HepG2 (cell line): Measurements from ENCODE around the gene RAC2. TPM values are rescaled to one million over a fixed set of nuclear protein-coding genes. Genes with fewer than 3 reads are reported as not detected.

Experiments
- ATAC-seq: fragments of 200-7000 bp; cut with Tn5 transposase; 3 replicates; pipeline ENCODE4 v1.9.1; 2020; ENCODE audit warnings: mild to moderate bottlenecking, moderate library complexity
- BruUV-seq: library from RNA; stranded (reverse); fragments of 400-500 nt; replicated peaks from 2 replicates; lab custom pipeline; 2021; lab: Mats Ljungman, UMichigan
- CTCF ChIA-PET: fragments of 300-600 bp; formaldehyde crosslinking; extraction: SDS; loops from one replicate; lab custom pipeline; 2021; ENCODE audit warnings: low total read pairs, inconsistent platforms, low intra/inter-chr PET ratio; lab: Yijun Ruan, JAX
- POLR2A ChIA-PET: fragments of 350-600 bp; sonication (Branson Sonifier 250); formaldehyde crosslinking; loops from one replicate; lab custom pipeline; 2020; ENCODE audit warnings: antibody characterized with exemption, inconsistent platforms; lab: Yijun Ruan, JAX
- DNase-seq: peaks from one replicate; pipeline ENCODE4 v3.0.0-alpha.2; 2015; ENCODE audit warnings: low spot score
- FAIRE-seq: peaks from 3 replicates; lab custom pipeline; 2011; peaks lifted over from hg19 to GRCh38; lab: Jason Lieb, UNC
- H2AFZ ChIP-seq: one replicate; pipeline ENCODE4 v1.6.1; 2011; ENCODE audit warnings: low read length, inconsistent platforms
- H3K27ac ChIP-seq: fragments of 300-600 bp; 3 replicates; pipeline ENCODE4 v1.8.0; 2011; ENCODE audit warnings: mixed run types, mild to moderate bottlenecking, mixed read lengths, low read length, inconsistent platforms; ENCODE audit not compliant: insufficient read depth; ENCODE audit errors: extremely low read length
- H3K27me3 ChIP-seq, 2 experiments: fragments of 200-600 bp in 1 of 2; 2 replicates in 1 of 2; 3 replicates in 1 of 2; pipeline versions ENCODE4 v1.6.0 to v1.8.0; 2011; ENCODE audit warnings: low read length in 2 of 2, mild to moderate bottlenecking in 2 of 2, moderate library complexity in 2 of 2, inconsistent platforms in 1 of 2; ENCODE audit not compliant: insufficient read depth in 2 of 2, control insufficient read depth in 1 of 2
- H3K36me3 ChIP-seq, 2 experiments: fragments of 200-600 bp in 1 of 2; replicated peaks in 1 of 2; 2 replicates in 1 of 2; 3 replicates in 1 of 2; pipeline versions ENCODE4 v1.5.1 to v1.8.0; 2011; ENCODE audit warnings: low read length in 2 of 2, inconsistent platforms in 1 of 2; ENCODE audit not compliant: insufficient read depth in 2 of 2, control insufficient read depth in 1 of 2
- H3K4me1 ChIP-seq: 2 replicates; pipeline ENCODE4 v1.5.1; 2012; ENCODE audit warnings: low read length, inconsistent platforms; ENCODE audit not compliant: insufficient read depth
- H3K4me2 ChIP-seq: 2 replicates; pipeline ENCODE4 v1.6.0; 2011; ENCODE audit warnings: low read depth, low read length, inconsistent platforms
- H3K4me3 ChIP-seq, 3 experiments: fragments of 200-600 bp in 1 of 3; sonication (generic), shearing (Covaris generic) in 1 of 3; replicated peaks in 1 of 3; 2 replicates each; pipeline ENCODE4 v1.5.1; 2011 to 2016; ENCODE audit warnings: low read length in 3 of 3, inconsistent platforms in 2 of 3, low read depth in 2 of 3, mild to moderate bottlenecking in 2 of 3, control low read depth in 1 of 3, mixed read lengths in 1 of 3; ENCODE audit not compliant: insufficient read depth in 1 of 3
- H3K79me2 ChIP-seq: one replicate; pipeline ENCODE4 v1.6.1; 2011; ENCODE audit warnings: low read length, inconsistent platforms; ENCODE audit not compliant: insufficient read depth
- H3K9ac ChIP-seq: 2 replicates; pipeline ENCODE4 v1.6.0; 2011; ENCODE audit warnings: mild to moderate bottlenecking, low read depth, low read length, inconsistent platforms; ENCODE audit not compliant: insufficient read depth
- H3K9me3 ChIP-seq: 2 replicates; pipeline ENCODE4 v1.5.1; 2012; ENCODE audit warnings: mild to moderate bottlenecking, low read length
- H4K20me1 ChIP-seq: 2 replicates; pipeline ENCODE4 v1.6.0; 2011; ENCODE audit warnings: inconsistent platforms, mild to moderate bottlenecking, low read length, moderate library complexity; ENCODE audit not compliant: insufficient read depth
- MZF1 ChIP-seq: sonication (generic); formaldehyde crosslinking; IDR thresholded peaks from 2 replicates; pipeline ENCODE4 v1.8.1; 2023; ENCODE audit warnings: mild to moderate bottlenecking, missing genetic modification reagents, borderline replicate concordance
- RXRA ChIP-seq: sonication (generic); formaldehyde crosslinking; IDR thresholded peaks from 2 replicates; pipeline ENCODE4 v1.5.1; 2020; ENCODE audit warnings: missing genetic modification reagents
- SAP130 ChIP-seq: IDR thresholded peaks from 2 replicates; pipeline ENCODE4 v1.6.1; 2016; ENCODE audit warnings: low read depth
- SMARCC2 ChIP-seq: fragments of 450-650 bp; IDR thresholded peaks from 2 replicates; pipeline ENCODE4 v1.6.1; 2017; ENCODE audit warnings: antibody characterized with exemption, mild to moderate bottlenecking
- SRSF1 ChIP-seq: fragments of 200-400 bp; formaldehyde crosslinking; optimal IDR thresholded peaks from 2 replicates; pipeline ENCODE3; 2017; ENCODE audit warnings: mild to moderate bottlenecking, low read depth, low read length, moderate library complexity
- SSRP1 ChIP-seq: IDR thresholded peaks from 2 replicates; pipeline ENCODE4 v1.6.1; 2016; ENCODE audit warnings: control low read depth
- STAT5B ChIP-seq: sonication (generic); formaldehyde crosslinking; IDR thresholded peaks from 2 replicates; pipeline ENCODE4 v1.4.0; 2020; ENCODE audit warnings: missing genetic modification reagents
- WIZ ChIP-seq: sonication (generic); formaldehyde crosslinking; IDR thresholded peaks from 2 replicates; pipeline ENCODE4 v1.5.1; 2020; ENCODE audit warnings: mild to moderate bottlenecking, missing genetic modification reagents
- ZFP37 ChIP-seq: sonication (generic); formaldehyde crosslinking; IDR thresholded peaks from 2 replicates; pipeline ENCODE4 v1.4.0; 2020; ENCODE audit warnings: missing genetic modification reagents, borderline replicate concordance
- ZNF180 ChIP-seq: sonication (generic); formaldehyde crosslinking; IDR thresholded peaks from 2 replicates; pipeline ENCODE4 v1.4.0; 2020; ENCODE audit warnings: low read depth, missing genetic modification reagents, borderline replicate concordance
- ZSCAN25 ChIP-seq: sonication (generic); formaldehyde crosslinking; IDR thresholded peaks from 2 replicates; pipeline ENCODE4 v1.8.0; 2022; ENCODE audit warnings: mild to moderate bottlenecking, missing genetic modification reagents
- WGBS: methylation state at CpG from one replicate; pipeline ENCODE4 v1.1.6; 2017; ENCODE audit warnings: low lambda C conversion rate; 5-methylcytosine and 5-hydroxymethylcytosine counted together
- in situ Hi-C: cut with HindIII; loops from 2 replicates; pipeline ENCODE4 v1.10.0; 2017; ENCODE audit warnings: low pct_unique_long_range_greater_than_20kb; ENCODE audit not compliant: extremely low pct_ligation_motif_present
- intact Hi-C: fragments of 100-400 bp; cut with micrococcal nuclease; formaldehyde crosslinking; loops from one replicate; pipeline ENCODE4 v1.10.0; 2022; ENCODE audit not compliant: unreplicated experiment
- polyA plus RNA-seq, 8 experiments: library from polyadenylated mRNA; depleted of rRNA in 3 of 8; stranded (reverse) in 7 of 8; unstranded in 1 of 8; fragments of >200 nt; fragmentation: Illumina TruSeq in 4 of 8; extraction: Trizol in 4 of 8; gene quantifications; 2 replicates each; pipeline versions ENCODE4 v1.2.1 to v1.2.3, GENCODE V29; 2011 to 2016; ENCODE audit warnings: low read depth in 4 of 8, missing spikeins in 1 of 8, mixed read lengths in 1 of 8; ENCODE audit not compliant: insufficient read depth in 1 of 8
- total RNA-seq, 5 experiments: library from RNA; depleted of rRNA; stranded (reverse); fragments of >200 nt; fragmentation: Illumina TruSeq; extraction: Trizol; gene quantifications; 2 replicates each; pipeline ENCODE4 v1.2.3, GENCODE V29; 2016; ENCODE audit warnings: low read depth in 1 of 5
- TF ChIP-seq, protein P1 (sequence below): sonication (generic); formaldehyde crosslinking; IDR thresholded peaks from 2 replicates; pipeline ENCODE4 v1.4.0; 2020; ENCODE audit warnings: missing genetic modification reagents
- TF ChIP-seq, protein P2 (sequence below): sonication (generic); formaldehyde crosslinking; IDR thresholded peaks from 2 replicates; pipeline ENCODE4 v1.4.0; 2020; ENCODE audit warnings: missing genetic modification reagents, mild to moderate bottlenecking, borderline replicate concordance
- TF ChIP-seq, protein P3 (sequence below): sonication (generic); formaldehyde crosslinking; IDR thresholded peaks from 2 replicates; pipeline ENCODE4 v1.4.0; 2020; ENCODE audit warnings: mild to moderate bottlenecking, missing genetic modification reagents
- TF ChIP-seq, protein P4 (sequence below): sonication (generic); formaldehyde crosslinking; IDR thresholded peaks from 2 replicates; pipeline ENCODE4 v1.5.0; 2020; ENCODE audit warnings: mild to moderate bottlenecking, missing genetic modification reagents
- TF ChIP-seq, protein P5 (sequence below): IDR thresholded peaks from 2 replicates; pipeline ENCODE4 v1.6.1; 2016; ENCODE audit warnings: low read depth, control low read depth

Gene RAC2
- total and polyA plus RNA-seq, 2 of the 13 experiments (the other 11 are each of a cell fraction or from before 2014, with no cell fraction given), result 0.73 TPM; not detected in 1

DNA sequence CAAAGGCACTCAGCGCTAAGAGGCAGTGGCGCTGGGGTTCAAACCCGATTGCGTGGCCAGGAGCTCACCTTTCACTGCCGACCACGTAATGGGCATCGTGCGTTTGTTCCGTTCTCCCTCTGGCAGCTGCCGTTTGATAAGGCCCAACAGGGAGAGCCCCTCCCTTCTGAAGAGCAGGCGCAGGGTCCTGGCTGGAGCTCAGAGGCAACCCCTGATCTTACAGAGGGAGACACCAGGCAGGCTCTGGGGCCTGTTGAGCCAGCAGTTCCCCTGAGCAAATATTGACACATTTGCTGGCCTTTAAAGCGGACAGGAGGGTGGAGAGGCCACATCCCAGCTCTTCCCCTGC is 44.3 kb downstream of the RAC2 start:
- H3K4me1 ChIP-seq, result peaks cover 64% of the 10 kb centered on the region
- FAIRE-seq (peak; percentile 80), ATAC-seq (peak; percentile 45), DNase-seq (peak; percentile 84)
- H3K36me3 ChIP-seq, result no peaks in the 10 kb centered on the region
- no peaks in the 10 kb centered on the region for H3K27me3 ChIP-seq
- peak overlapping the region; percentile 90 for H3K27ac ChIP-seq
- ChIA-PET CTCF (interaction anchor here (1.0 to 5.1 kb wide), 4 partner anchors 33 to 122 kb away, joined by 3 to 57 read pairs (median 12); no protein-coding TSS in a partner anchor), POLR2A (interaction anchor here (0.9 to 2.5 kb wide), 12 partner anchors 10 to 302 kb away, joined by 3 to 17 read pairs (median 4); partner anchors contain the start of genes C1QTNF6, MPST and TST)
- no CpG with 5 or more reads among the region's 12 CpGs for WGBS
- intact Hi-C loops, result loop anchor here (1.0 to 5.0 kb wide), 3 partner anchors 63 to 167 kb away; no protein-coding TSS in a partner anchor
- peaks cover 3% of the 10 kb centered on the region; the same call in 1 of the 2 replicates for H4K20me1 ChIP-seq
- BruUV-seq, result TSS peak; percentile 78
- H3K4me3 ChIP-seq, result peak overlapping the region; percentile 32 to 80 (median 49); a peak in 5 of 6 replicates
- in situ Hi-C loops, result loop anchor here (5.0 kb wide), 1 partner anchor 37 kb away; no protein-coding TSS in a partner anchor
- H3K9ac ChIP-seq, result peak overlapping the region; percentile 80
- peak overlapping the region; percentile 99 for H3K4me2 ChIP-seq
- peak overlapping the region; percentile 32 for H2AFZ ChIP-seq
- no peaks in the 10 kb centered on the region for H3K79me2 ChIP-seq
- H3K9me3 ChIP-seq, result no peaks in the 10 kb centered on the region
- TF ChIP-seq STAT5B, result no peak
- peak; percentile 89 for TF ChIP-seq SSRP1
- TF ChIP-seq, protein P1, sequence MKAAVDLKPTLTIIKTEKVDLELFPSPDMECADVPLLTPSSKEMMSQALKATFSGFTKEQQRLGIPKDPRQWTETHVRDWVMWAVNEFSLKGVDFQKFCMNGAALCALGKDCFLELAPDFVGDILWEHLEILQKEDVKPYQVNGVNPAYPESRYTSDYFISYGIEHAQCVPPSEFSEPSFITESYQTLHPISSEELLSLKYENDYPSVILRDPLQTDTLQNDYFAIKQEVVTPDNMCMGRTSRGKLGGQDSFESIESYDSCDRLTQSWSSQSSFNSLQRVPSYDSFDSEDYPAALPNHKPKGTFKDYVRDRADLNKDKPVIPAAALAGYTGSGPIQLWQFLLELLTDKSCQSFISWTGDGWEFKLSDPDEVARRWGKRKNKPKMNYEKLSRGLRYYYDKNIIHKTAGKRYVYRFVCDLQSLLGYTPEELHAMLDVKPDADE (CRISPR knock-in tag), result no peak
- peak; percentile 59; the same call in 1 of the 2 replicates for TF ChIP-seq SAP130
- peak; percentile 58; the same call in 1 of the 2 replicates for TF ChIP-seq ZSCAN25 (CRISPR knock-in tag)
- TF ChIP-seq, protein P2, sequence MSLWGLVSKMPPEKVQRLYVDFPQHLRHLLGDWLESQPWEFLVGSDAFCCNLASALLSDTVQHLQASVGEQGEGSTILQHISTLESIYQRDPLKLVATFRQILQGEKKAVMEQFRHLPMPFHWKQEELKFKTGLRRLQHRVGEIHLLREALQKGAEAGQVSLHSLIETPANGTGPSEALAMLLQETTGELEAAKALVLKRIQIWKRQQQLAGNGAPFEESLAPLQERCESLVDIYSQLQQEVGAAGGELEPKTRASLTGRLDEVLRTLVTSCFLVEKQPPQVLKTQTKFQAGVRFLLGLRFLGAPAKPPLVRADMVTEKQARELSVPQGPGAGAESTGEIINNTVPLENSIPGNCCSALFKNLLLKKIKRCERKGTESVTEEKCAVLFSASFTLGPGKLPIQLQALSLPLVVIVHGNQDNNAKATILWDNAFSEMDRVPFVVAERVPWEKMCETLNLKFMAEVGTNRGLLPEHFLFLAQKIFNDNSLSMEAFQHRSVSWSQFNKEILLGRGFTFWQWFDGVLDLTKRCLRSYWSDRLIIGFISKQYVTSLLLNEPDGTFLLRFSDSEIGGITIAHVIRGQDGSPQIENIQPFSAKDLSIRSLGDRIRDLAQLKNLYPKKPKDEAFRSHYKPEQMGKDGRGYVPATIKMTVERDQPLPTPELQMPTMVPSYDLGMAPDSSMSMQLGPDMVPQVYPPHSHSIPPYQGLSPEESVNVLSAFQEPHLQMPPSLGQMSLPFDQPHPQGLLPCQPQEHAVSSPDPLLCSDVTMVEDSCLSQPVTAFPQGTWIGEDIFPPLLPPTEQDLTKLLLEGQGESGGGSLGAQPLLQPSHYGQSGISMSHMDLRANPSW (CRISPR knock-in tag), result peak; percentile 84; the same call in 1 of the 2 replicates
- TF ChIP-seq SMARCC2, result no peak
- TF ChIP-seq SRSF1, result no peak
- peak; percentile 55; the same call in 1 of the 2 replicates for TF ChIP-seq RXRA (CRISPR knock-in tag)
- TF ChIP-seq, protein P3, sequence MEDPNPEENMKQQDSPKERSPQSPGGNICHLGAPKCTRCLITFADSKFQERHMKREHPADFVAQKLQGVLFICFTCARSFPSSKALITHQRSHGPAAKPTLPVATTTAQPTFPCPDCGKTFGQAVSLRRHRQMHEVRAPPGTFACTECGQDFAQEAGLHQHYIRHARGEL, result no peak
- TF ChIP-seq MZF1 (CRISPR knock-in tag), result peak; percentile 79; the same call in 1 of the 2 replicates
- no peak for TF ChIP-seq ZFP37 (CRISPR knock-in tag)
- TF ChIP-seq, protein P4, sequence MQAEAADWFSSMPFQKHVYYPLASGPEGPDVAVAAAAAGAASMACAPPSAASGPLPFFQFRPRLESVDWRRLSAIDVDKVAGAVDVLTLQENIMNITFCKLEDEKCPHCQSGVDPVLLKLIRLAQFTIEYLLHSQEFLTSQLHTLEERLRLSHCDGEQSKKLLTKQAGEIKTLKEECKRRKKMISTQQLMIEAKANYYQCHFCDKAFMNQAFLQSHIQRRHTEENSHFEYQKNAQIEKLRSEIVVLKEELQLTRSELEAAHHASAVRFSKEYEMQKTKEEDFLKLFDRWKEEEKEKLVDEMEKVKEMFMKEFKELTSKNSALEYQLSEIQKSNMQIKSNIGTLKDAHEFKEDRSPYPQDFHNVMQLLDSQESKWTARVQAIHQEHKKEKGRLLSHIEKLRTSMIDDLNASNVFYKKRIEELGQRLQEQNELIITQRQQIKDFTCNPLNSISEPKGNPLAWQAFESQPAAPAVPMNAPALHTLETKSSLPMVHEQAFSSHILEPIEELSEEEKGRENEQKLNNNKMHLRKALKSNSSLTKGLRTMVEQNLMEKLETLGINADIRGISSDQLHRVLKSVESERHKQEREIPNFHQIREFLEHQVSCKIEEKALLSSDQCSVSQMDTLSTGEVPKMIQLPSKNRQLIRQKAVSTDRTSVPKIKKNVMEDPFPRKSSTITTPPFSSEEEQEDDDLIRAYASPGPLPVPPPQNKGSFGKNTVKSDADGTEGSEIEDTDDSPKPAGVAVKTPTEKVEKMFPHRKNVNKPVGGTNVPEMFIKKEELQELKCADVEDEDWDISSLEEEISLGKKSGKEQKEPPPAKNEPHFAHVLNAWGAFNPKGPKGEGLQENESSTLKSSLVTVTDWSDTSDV, result no peak
- TF ChIP-seq, protein P5, sequence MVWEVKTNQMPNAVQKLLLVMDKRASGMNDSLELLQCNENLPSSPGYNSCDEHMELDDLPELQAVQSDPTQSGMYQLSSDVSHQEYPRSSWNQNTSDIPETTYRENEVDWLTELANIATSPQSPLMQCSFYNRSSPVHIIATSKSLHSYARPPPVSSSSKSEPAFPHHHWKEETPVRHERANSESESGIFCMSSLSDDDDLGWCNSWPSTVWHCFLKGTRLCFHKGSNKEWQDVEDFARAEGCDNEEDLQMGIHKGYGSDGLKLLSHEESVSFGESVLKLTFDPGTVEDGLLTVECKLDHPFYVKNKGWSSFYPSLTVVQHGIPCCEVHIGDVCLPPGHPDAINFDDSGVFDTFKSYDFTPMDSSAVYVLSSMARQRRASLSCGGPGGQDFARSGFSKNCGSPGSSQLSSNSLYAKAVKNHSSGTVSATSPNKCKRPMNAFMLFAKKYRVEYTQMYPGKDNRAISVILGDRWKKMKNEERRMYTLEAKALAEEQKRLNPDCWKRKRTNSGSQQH (CRISPR knock-in tag), result 0 out of 2 replicates have a peak, but pooled peaks have one; percentile 40
- TF ChIP-seq ZNF180, result no peak
- TF ChIP-seq WIZ, result 0 out of 2 replicates have a peak, but pooled peaks have one; percentile 27
